ENCODE results near the gene MEGF6.
A peak's percentile ranks its signal among the peaks of the same experiment; 100 is the strongest.

MEGF6 gene

GRCh38 chr1:3636531-3636930 lies 25.2 kb upstream of the MEGF6 start:
- Mint-ChIP-seq H3K36me3 (ENCODE audit: low read depth) (peaks cover 85% of the 10 kb centered on the region), H3K27ac (no peak overlapping the region), H3K4me1 (ENCODE audit: low read depth) (no peaks in the 10 kb centered on the region), H3K4me3 (no peak overlapping the region), H3K27me3 (no peaks in the 10 kb centered on the region), H3K9me3 (no peaks in the 10 kb centered on the region)
- no peak for DNase-seq

DNA sequence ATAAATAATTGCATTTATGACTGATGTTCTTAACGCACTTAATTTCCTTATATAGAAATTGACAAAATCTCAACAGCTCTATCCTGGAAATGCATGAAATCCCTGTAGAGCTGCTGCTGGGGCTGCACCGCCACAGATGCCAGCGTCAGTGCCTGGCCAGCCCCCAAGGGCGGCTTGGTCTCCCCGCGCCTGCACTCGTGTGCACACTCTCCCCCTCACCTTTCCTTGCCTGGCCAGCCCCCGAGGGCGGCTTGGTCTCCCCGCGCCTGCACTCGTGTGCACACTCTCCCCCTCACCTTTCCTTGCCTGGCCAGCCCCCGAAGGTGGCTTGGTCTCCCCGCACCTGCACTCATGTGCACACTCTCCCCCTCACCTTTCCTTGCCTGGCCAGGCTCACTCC lies 24.8 kb upstream of the MEGF6 start:
- DNase-seq, result no peak
- H3K27me3 Mint-ChIP-seq, result no peaks in the 10 kb centered on the region
- H3K9me3 Mint-ChIP-seq, result no peaks in the 10 kb centered on the region
- no peak overlapping the region for H3K27ac Mint-ChIP-seq
- peaks cover 82% of the 10 kb centered on the region for H3K36me3 Mint-ChIP-seq (ENCODE audit: low read depth)
- H3K4me1 Mint-ChIP-seq (ENCODE audit: low read depth), result no peaks in the 10 kb centered on the region
- H3K4me3 Mint-ChIP-seq, result no peak overlapping the region

- H3K4me3 Mint-ChIP-seq, result no peak overlapping the region
- H3K4me1 Mint-ChIP-seq (ENCODE audit: low read depth), result no peaks in the 10 kb centered on the region
- no peak overlapping the region for H3K27ac Mint-ChIP-seq
- no peak for DNase-seq
- H3K36me3 Mint-ChIP-seq (ENCODE audit: low read depth), result peaks cover 91% of the 10 kb centered on the region
- no peaks in the 10 kb centered on the region for H3K9me3 Mint-ChIP-seq
- no peaks in the 10 kb centered on the region for H3K27me3 Mint-ChIP-seq
Observed at GRCh38 chr1:3634059-3634800, 22.9 kb upstream of the MEGF6 start.

DNA sequence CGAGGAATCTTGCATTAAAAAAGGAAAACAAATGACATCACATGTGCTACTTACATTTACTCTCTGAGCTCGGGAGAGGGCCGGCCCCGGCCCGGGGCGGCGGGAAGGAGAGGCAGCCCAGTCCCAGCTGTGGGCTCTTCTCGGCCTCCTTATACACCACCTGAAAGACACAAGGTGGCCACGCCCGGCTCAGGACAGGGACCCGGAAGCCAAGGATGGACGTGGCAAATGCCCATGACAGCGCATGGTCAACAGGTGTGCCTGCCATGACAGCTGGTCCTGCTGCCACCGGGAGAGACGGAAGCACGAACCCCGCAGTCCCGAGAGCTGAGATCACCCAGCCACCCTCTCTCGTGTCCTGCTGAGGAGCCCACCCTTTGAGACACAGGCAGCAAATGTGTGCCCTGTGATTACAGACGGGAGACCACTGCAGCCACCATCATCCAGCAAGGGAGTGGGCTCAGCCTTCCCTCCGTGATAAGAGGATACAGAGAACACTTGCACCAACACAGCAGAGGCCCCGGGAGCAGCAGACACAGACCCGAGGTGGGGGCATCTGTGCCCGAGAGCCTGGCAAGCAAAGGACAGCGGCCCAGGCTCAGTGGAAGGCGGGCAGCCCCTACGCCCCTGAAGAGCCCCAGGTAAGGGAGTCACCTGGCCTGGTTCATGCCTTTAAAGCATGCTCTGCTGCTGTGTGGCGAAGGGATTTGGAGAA lies 22.2 kb upstream of the MEGF6 start:
- no peak overlapping the region for H3K4me3 Mint-ChIP-seq
- no peaks in the 10 kb centered on the region for H3K27me3 Mint-ChIP-seq
- no peak overlapping the region for H3K27ac Mint-ChIP-seq
- no peak for DNase-seq
- no peaks in the 10 kb centered on the region for H3K4me1 Mint-ChIP-seq (ENCODE audit: low read depth)
- peaks cover 91% of the 10 kb centered on the region for H3K36me3 Mint-ChIP-seq (ENCODE audit: low read depth)
- no peaks in the 10 kb centered on the region for H3K9me3 Mint-ChIP-seq

DNA sequence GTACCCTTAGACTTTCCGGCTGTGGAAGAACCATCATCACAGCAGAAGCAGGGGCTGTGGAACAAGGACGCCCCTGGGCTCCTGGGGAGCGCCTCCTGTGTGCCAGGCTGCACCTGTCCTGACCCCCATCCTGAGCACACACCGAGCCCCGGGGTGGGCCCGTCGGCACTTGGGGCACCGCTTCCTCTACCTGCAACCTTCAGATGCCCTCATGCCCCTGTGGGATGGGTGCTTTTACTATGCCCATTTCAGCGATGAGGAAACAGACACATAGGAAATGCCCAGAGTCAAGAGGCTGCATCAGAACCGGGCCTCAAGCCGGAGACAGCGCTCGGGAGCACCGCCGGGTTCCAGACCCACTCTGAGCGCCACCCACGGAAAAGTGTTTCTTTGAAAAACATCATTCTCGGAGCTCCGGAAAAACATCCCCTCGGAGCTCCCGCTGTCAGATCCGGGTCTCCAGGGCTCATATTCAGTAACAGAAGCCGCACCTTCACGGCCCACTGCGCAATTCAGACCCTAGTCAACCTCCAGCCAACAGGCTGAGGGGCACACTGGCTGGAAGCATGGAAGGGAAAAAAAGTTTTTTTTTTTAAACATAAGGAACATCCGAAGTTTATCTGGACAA lies 21.5 kb upstream of the MEGF6 start:
- H3K27ac Mint-ChIP-seq, result no peak overlapping the region
- no peak for DNase-seq
- no peak overlapping the region for H3K4me3 Mint-ChIP-seq
- no peaks in the 10 kb centered on the region for H3K4me1 Mint-ChIP-seq (ENCODE audit: low read depth)
- no peaks in the 10 kb centered on the region for H3K9me3 Mint-ChIP-seq
- peaks cover 90% of the 10 kb centered on the region for H3K36me3 Mint-ChIP-seq (ENCODE audit: low read depth)
- no peaks in the 10 kb centered on the region for H3K27me3 Mint-ChIP-seq

GRCh38 chr1:3632298-3632697 lies 21.0 kb upstream of the MEGF6 start:
- DNase-seq, result no peak
- Mint-ChIP-seq H3K27me3 (no peaks in the 10 kb centered on the region), H3K27ac (no peak overlapping the region), H3K36me3 (ENCODE audit: low read depth) (peaks cover 90% of the 10 kb centered on the region), H3K4me3 (no peak overlapping the region), H3K4me1 (ENCODE audit: low read depth) (no peaks in the 10 kb centered on the region), H3K9me3 (no peaks in the 10 kb centered on the region)

DNA sequence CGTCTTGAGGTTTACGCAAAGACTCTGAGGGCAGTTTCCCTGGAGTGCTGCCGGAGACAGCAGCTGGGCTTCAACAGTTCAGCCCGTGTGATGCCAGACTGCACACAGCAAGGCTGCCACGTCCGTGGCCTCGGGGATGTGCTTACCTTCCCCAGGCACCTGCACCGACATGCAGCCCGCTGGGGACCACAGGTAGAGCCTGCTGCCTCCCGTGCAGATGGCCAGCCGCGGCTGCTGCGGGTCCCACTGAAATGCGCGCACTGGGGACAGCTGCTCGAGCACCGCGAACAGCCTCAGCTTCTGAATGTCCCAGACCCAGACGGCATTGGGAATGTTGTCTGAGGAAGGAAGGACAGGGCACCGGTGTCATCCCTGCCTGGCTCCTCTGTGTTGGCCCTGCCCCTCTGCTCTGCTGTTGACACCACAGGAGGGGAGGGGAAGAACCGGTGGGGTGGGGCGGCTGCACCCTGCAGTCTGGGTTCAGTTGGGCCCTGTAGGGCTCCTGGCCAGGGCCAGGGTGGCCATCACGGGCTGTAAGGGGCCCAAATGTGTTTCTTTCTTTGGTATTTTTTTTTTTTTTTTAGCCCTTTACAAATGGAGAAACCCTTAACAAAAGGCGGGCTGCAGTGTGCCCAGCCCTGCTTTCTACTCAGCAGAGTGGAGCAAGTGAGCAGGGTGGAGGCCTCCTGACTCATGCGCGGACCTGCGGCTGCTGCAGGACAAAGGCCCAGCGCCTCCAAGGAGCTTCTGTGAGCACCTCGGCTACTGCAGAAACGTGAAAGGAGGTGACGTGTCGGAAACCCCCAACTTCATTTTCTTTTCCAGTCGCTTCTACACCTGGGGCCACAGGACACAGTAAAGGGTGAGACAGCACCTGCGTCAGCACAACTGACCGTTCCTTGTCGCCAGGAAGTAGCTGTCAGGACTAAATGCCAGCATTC lies 20.3 kb upstream of the MEGF6 start:
- DNase-seq, result no peak
- H3K27ac Mint-ChIP-seq, result no peak overlapping the region
- no peak overlapping the region for H3K4me3 Mint-ChIP-seq
- no peaks in the 10 kb centered on the region for H3K27me3 Mint-ChIP-seq
- no peaks in the 10 kb centered on the region for H3K4me1 Mint-ChIP-seq (ENCODE audit: low read depth)
- no peaks in the 10 kb centered on the region for H3K9me3 Mint-ChIP-seq
- H3K36me3 Mint-ChIP-seq (ENCODE audit: low read depth), result peaks cover 84% of the 10 kb centered on the region

DNA sequence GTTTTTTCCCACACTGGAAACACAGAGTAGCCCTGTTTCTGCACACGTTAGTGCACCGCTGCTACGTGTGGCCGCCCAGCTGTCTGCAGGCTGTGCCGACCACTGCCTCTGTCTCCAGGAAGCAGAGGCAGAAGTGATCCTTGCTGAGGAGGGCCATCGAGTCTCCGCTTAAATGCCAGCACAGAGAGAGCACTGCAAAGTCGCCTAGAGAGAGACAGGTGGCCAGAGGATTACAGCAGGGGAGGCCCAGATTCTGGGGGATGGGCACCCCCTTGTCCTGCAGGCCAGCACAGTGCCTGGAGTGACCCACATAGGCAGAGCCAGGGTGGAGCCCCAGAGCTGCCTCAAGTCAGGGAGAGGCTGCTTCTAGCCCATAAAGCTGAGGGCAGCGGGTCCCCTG lies 19.6 kb upstream of the MEGF6 start:
- Mint-ChIP-seq H3K27me3 (no peaks in the 10 kb centered on the region), H3K36me3 (ENCODE audit: low read depth) (peaks cover 81% of the 10 kb centered on the region)

DNA sequence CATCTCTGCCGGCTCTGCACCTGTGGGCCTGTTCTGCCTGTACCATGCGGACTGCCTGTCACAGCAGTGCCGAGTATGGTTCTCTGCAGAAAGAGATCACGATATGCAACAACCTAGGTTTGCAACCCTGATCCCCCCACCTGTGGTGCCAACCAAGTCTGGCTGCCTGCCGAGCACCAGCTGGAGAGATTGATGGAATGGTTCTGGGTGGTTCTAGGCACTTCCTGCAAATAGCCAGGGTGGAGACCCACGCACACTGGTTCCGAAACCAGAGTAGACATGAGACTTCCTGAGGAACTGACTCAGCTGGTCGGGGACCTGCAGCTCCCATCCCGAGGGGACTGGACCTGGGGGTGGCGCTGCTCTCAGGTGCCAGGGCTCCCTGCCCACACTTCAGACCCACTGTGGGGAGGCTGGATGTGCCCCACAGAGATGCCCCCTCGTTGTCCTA lies 18.9 kb upstream of the MEGF6 start:
- H3K27me3 Mint-ChIP-seq, result no peaks in the 10 kb centered on the region
- H3K27ac Mint-ChIP-seq, result peak overlapping the region; percentile 50
- no peak for DNase-seq
- H3K4me1 Mint-ChIP-seq (ENCODE audit: low read depth), result peaks cover 8% of the 10 kb centered on the region
- H3K4me3 Mint-ChIP-seq, result no peak overlapping the region
- H3K9me3 Mint-ChIP-seq, result no peaks in the 10 kb centered on the region
- H3K36me3 Mint-ChIP-seq (ENCODE audit: low read depth), result peaks cover 74% of the 10 kb centered on the region

More for the DNA sequence above, 19.6 kb upstream of the MEGF6 start:
- Mint-ChIP-seq H3K4me1 (ENCODE audit: low read depth) (peaks cover 4% of the 10 kb centered on the region), H3K27ac (no peak overlapping the region), H3K9me3 (no peaks in the 10 kb centered on the region), H3K4me3 (no peak overlapping the region)
- no peak for DNase-seq

GRCh38 chr1:3629561-3630160 lies 18.4 kb upstream of the MEGF6 start:
- H3K4me3 Mint-ChIP-seq, result no peak overlapping the region
- no peaks in the 10 kb centered on the region for H3K27me3 Mint-ChIP-seq
- peaks cover 69% of the 10 kb centered on the region for H3K36me3 Mint-ChIP-seq (ENCODE audit: low read depth)
- peaks cover 8% of the 10 kb centered on the region for H3K4me1 Mint-ChIP-seq (ENCODE audit: low read depth)
- H3K9me3 Mint-ChIP-seq, result no peaks in the 10 kb centered on the region
- peak overlapping the region; percentile 47 for H3K27ac Mint-ChIP-seq
- no peak for DNase-seq

DNA sequence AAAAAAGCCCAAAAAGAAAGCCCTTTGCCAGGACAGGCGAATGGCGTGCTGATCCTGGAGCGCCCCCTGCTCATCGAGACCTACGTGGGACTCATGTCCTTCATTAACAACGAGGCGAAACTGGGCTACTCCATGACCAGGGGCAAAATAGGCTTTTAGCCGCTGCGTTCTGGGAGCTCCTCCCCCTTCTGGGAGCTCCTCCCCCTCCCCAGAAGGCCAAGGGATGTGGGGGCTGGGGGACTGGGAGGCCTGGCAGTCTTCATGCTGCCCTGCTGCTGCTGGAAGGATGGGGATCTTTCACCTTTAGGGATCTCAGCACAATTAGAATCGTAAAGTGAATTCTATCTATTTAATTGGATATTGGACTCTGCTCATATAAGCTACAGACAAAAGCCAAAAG lies 17.1 kb upstream of the MEGF6 start:
- Mint-ChIP-seq H3K27me3 (no peaks in the 10 kb centered on the region), H3K36me3 (ENCODE audit: low read depth) (peaks cover 61% of the 10 kb centered on the region), H3K4me3 (no peak overlapping the region), H3K27ac (no peak overlapping the region), H3K9me3 (no peaks in the 10 kb centered on the region), H3K4me1 (ENCODE audit: low read depth) (peaks cover 19% of the 10 kb centered on the region)
- DNase-seq, result no peak

GRCh38 chr1:3627515-3628253 lies 16.4 kb upstream of the MEGF6 start:
- Mint-ChIP-seq H3K4me3 (no peak overlapping the region), H3K27me3 (no peaks in the 10 kb centered on the region), H3K27ac (no peak overlapping the region), H3K4me1 (ENCODE audit: low read depth) (peaks cover 27% of the 10 kb centered on the region), H3K9me3 (no peaks in the 10 kb centered on the region), H3K36me3 (ENCODE audit: low read depth) (peaks cover 53% of the 10 kb centered on the region)
- DNase-seq, result no peak

DNA sequence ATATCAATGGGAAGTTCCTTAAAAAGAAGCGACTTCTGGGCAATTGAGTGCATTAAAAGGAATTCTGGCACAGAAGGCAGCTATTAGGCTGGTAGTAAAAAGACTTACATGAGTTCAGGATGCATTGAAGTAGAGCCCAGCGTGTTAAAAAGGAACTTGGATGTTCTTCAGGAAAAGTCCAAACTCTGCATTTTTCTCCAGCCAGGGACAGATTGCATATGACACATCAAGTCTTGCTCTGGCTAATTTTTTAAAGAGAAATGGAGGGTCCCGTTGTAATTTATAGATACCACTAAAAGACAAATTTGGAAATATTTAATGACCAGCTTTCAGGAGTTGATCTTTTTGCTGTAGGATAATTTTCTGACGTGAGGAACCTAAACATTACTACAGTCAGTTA lies 14.7 kb upstream of the MEGF6 start:
- Mint-ChIP-seq H3K36me3 (ENCODE audit: low read depth) (peaks cover 43% of the 10 kb centered on the region), H3K4me1 (ENCODE audit: low read depth) (peaks cover 33% of the 10 kb centered on the region), H3K9me3 (no peaks in the 10 kb centered on the region), H3K27ac (peak overlapping the region; percentile 81), H3K27me3 (no peaks in the 10 kb centered on the region), H3K4me3 (peak overlapping the region; percentile 88)
- DNase-seq, result no peak
